Lung (tissue), 12 donors: ENCODE measurements around the gene SNRPE. TPM values are rescaled to one million over a fixed set of nuclear protein-coding genes. Genes with fewer than 3 reads are reported as not detected.

ENCODE experiments used
- ATAC-seq: fragments of 200-7000 bp; cut with Tn5 transposase; one replicate; pipeline ENCODE4 v1.9.1; 2020; ENCODE audit warnings: moderate number of reproducible peaks; ENCODE audit not compliant: insufficient read depth, low FRiP score
- DNase-seq, 3 donors: peaks; one replicate each; pipeline ENCODE4 v3.0.0-alpha.2; 2013 to 2017
- H3K27ac ChIP-seq, 2 donors: one replicate each; pipeline ENCODE4 v1.5.1; 2013; ENCODE audit warnings: mild to moderate bottlenecking in 2 of 2, moderate library complexity in 2 of 2, control low read depth in 1 of 2, inconsistent platforms in 1 of 2, low read depth in 1 of 2, low read length in 1 of 2
- H3K27me3 ChIP-seq, 3 donors: one replicate each; pipeline ENCODE4 v1.5.1; 2013; ENCODE audit warnings: low read length in 2 of 3; ENCODE audit not compliant: control insufficient read depth in 3 of 3, insufficient read depth in 3 of 3
- H3K36me3 ChIP-seq, 4 donors: one replicate each; pipeline ENCODE4 v1.5.1; 2013; ENCODE audit warnings: low read length in 4 of 4, mild to moderate bottlenecking in 1 of 4, moderate library complexity in 1 of 4; ENCODE audit not compliant: control insufficient read depth in 4 of 4, insufficient read depth in 4 of 4
- H3K4me1 ChIP-seq, 5 donors: one replicate each; pipeline ENCODE4 v1.5.1; 2013; ENCODE audit warnings: low read length in 5 of 5, mild to moderate bottlenecking in 2 of 5, moderate library complexity in 1 of 5; ENCODE audit not compliant: control insufficient read depth in 5 of 5, insufficient read depth in 5 of 5
- H3K4me3 ChIP-seq: one replicate; pipeline ENCODE4 v1.5.1; 2013; ENCODE audit warnings: mild to moderate bottlenecking, control low read depth, moderate library complexity
- H3K9ac ChIP-seq, 2 donors: one replicate each; pipeline ENCODE4 v1.5.1; 2013; ENCODE audit warnings: low read length in 2 of 2, control low read depth in 1 of 2; ENCODE audit not compliant: insufficient read depth in 1 of 2
- H3K9me3 ChIP-seq, 4 donors: one replicate each; pipeline ENCODE4 v1.5.1; 2013; ENCODE audit warnings: low read length in 3 of 4, mild to moderate bottlenecking in 1 of 4, moderate library complexity in 1 of 4; ENCODE audit not compliant: control insufficient read depth in 4 of 4, insufficient read depth in 3 of 4
- CTCF ChIP-seq: IDR thresholded peaks from 2 replicates; pipeline ENCODE4 v1.5.1; 2012; ENCODE audit warnings: mild to moderate bottlenecking; ENCODE audit errors: control extremely low read depth, extremely low read depth
- WGBS, 2 donors: extraction: QIAGEN DNeasy Blood & Tissue Kit; methylation state at CpG; one replicate each; pipeline ENCODE4 v1.1.7; 2013; 5-methylcytosine and 5-hydroxymethylcytosine counted together
- polyA plus RNA-seq, 2 donors: library from polyadenylated mRNA; stranded (reverse); fragments of 200-250 nt; gene quantifications; one replicate each; pipeline ENCODE4 v1.2.1, GENCODE V29; 2013
- total RNA-seq, 2 donors: library from RNA; depleted of rRNA in 1 of 2; stranded (reverse); fragments of >200 nt in 1 of 2; gene quantifications; one replicate each; pipeline ENCODE4 v1.2.1, GENCODE V29; 2014 to 2021
- donor health status: control.
- donor health status: control.
- donor health status: Bipolar disorder and iron deficiency.
- donor health status: healthy.
- donor health status: DM: yes; HTN: yes; CAD: no.

Gene SNRPE
- total and polyA plus RNA-seq, 4 donors, result 43.4 to 109 (median 84.9) TPM

GRCh38 chr1:203860396-203861025 lies 888 bp upstream of the SNRPE start:
- peaks cover 0 to 13% (median 5%) of the 10 kb centered on the region in 5 donors for H3K4me1 ChIP-seq
- H3K9ac ChIP-seq, result peak overlapping the region in 1 of 2 donors; percentile 57
- H3K4me3 ChIP-seq, result no peak overlapping the region
- H3K36me3 ChIP-seq, result peaks cover 5 to 14% (median 9%) of the 10 kb centered on the region in 4 donors
- no peak for ATAC-seq
- 46 to 68% methylated on average over 15 of the region's 15 CpGs for WGBS, 2 donors
- peak overlapping the region in 1 of 2 donors; percentile 53 for H3K27ac ChIP-seq
- H3K9me3 ChIP-seq, result no peaks in the 10 kb centered on the region
- TF ChIP-seq CTCF, result no peak
- DNase-seq, result peak; percentile 27 to 37 (median 27)
- H3K27me3 ChIP-seq, result no peaks in the 10 kb centered on the region

GRCh38 chr1:203867802-203868201 lies 6.4 kb downstream of the SNRPE start:
- Histone ChIP-seq H3K4me3 (no peak overlapping the region), H3K9ac (no peak overlapping the region), H3K4me1 (peaks cover 0 to 5% (median 0%) of the 10 kb centered on the region in 5 donors), H3K36me3 (peaks cover 25 to 40% (median 34%) of the 10 kb centered on the region in 4 donors), H3K27me3 (no peaks in the 10 kb centered on the region), H3K9me3 (no peaks in the 10 kb centered on the region), H3K27ac (no peak overlapping the region)
- TF ChIP-seq CTCF, result no peak
- ATAC-seq (no peak), DNase-seq (no peak)
- WGBS, 2 donors, result 68 to 80% methylated on average over 5 of the region's 5 CpGs

GRCh38 chr1:203870245-203870644 lies 8.8 kb downstream of the SNRPE start:
- peak in 1 of 3 donors; percentile 53 for DNase-seq
- H3K9ac ChIP-seq, result no peak overlapping the region
- no peaks in the 10 kb centered on the region for H3K27me3 ChIP-seq
- no peak for TF ChIP-seq CTCF
- ATAC-seq, result no peak
- H3K9me3 ChIP-seq, result no peaks in the 10 kb centered on the region
- no peak overlapping the region for H3K4me3 ChIP-seq
- H3K36me3 ChIP-seq, result peaks cover 17 to 42% (median 32%) of the 10 kb centered on the region in 4 donors
- H3K27ac ChIP-seq, result no peak overlapping the region
- peaks cover 0 to 5% (median 0%) of the 10 kb centered on the region in 5 donors for H3K4me1 ChIP-seq
- WGBS, 2 donors, result 75 to 76% methylated on average over 1 of the region's 1 CpG
